OCI-LY1 (cell line): ENCODE results near the gene PAGE2B.

Experiments used
- CTCF ChIP-seq: fragments of 200-600 bp; sonication (generic), shearing (Covaris generic); IDR thresholded peaks from 2 replicates; pipeline ENCODE4 v1.5.1; 2017; ENCODE audit warnings: mild to moderate bottlenecking, antibody characterized with exemption, low read length, moderate library complexity, mixed read lengths
- EZH2 ChIP-seq: fragments of 200-600 bp; sonication (generic), shearing (Covaris generic); IDR thresholded peaks from 2 replicates; pipeline ENCODE4 v1.8.0; 2017; ENCODE audit warnings: borderline replicate concordance, mixed run types, mild to moderate bottlenecking, antibody characterized with exemption, low read length, moderate library complexity, mixed read lengths

- TF ChIP-seq EZH2 (no peak), CTCF (peak; percentile 72)
These were observed 17.1 kb upstream of the PAGE2B start for GRCh38 chrX:55057675-55058249.
